GM19043 (cell line): ENCODE results near the gene CGB1.
"Not testable (repeated sequence)": the region's sequence is repeated elsewhere in the genome, so short reads cannot be mapped to it uniquely, and the experiment has no call there.

ENCODE experiments used
- ATAC-seq: cut with Tn5 transposase; IDR thresholded peaks from one replicate; pipeline ENCODE4 v1.9.1; 2021; ENCODE audit warnings: low read depth; ENCODE audit not compliant: unreplicated experiment

Gene CGB1

GRCh38 chr19:49025088-49025487 is 11.6 kb downstream of the CGB1 start:
- ATAC-seq: not testable (repeated sequence)

DNA sequence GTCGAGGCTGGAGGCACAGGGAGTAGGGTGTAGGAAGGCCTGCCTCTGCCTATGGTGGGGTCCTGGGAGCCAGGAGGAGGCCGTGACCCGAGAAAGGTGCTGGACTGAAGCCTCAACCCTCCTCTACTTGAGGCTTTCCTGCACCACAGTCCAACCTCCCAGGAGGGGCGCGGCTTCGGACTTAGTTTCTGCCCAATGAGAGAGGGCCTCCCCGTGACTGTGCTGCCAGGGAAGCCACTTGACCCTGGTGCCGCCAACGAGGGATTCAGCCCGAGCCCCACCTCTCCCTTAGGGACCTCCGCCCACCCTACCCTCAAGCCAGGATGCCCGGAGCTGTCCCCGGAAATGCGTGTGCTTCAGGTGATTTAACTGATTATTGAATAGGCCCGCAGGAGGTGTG is 12.5 kb downstream of the CGB1 start, which contains the start of gene CGB3:
TSS of gene CGB3 (minus strand) at position 101 of the 400 bp plus-strand sequence. CDS start 362 bp downstream, outside the sequence.
- not testable (repeated sequence) for ATAC-seq

DNA sequence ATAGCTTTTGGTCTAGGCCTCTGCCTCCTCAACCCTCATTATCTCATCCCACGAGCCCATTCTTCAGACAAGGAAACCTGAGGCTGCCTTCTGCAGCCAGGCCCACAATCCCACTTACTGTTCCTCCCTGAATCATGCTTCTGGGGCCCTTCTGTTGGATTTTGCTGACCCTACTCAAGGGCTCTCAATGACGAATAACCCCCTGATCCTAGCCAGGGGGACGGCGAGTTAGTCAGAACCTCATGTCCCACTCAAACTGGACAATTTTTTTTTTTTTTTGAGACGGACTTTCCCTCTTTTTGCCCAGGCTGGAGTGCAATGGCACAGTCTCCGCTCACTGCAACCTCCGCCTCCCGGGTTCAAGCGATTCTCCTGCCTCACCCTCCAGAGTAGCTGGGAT is 14.6 kb downstream of the CGB1 start:
- ATAC-seq: no peak

DNA sequence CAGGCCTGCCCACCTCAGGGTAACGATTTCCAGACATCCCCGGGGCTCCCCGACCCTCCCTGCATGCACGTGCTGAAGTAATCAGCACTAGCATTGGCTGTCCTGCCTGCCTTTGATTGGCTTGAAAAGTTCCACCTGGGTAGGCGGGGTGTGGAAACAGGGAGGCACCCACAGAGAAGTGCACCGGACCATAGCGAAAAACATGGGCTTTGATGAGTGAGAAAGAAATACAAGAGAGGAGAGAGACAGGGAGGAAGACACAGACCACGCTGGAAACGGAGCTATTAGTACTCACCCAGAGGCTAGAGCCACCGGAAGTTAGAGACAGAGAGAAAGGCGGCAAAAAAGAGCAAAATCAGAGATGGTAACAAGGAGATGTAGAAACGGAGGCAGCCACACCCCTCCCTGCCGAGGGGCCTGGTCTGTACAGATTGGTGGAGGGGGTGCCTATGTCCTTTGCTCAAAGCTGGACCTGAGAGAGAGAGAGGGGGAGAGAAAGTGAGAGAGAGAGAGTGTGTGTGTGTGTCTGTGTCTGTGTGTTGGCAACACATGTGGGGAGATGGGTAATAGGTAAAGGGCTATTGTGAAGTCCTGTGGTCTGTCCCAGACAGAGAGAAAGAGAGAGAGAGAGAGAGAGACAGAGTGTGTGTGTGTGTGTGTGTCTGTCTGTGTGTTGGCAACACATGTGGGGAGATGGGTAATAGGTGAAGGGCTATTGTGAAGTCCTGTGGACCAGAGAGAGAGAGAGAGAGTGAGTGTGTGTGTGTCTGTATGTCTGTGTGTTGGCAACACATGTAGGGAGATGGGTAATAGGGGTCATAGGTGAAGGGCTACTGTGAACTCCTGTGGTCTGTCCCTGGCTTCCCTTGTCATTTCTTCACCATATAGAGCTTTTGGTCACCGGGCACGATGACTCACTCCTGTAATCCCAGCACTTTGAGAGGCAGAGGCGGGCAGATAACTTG is 15.5 kb downstream of the CGB1 start:
- no peak for ATAC-seq

DNA sequence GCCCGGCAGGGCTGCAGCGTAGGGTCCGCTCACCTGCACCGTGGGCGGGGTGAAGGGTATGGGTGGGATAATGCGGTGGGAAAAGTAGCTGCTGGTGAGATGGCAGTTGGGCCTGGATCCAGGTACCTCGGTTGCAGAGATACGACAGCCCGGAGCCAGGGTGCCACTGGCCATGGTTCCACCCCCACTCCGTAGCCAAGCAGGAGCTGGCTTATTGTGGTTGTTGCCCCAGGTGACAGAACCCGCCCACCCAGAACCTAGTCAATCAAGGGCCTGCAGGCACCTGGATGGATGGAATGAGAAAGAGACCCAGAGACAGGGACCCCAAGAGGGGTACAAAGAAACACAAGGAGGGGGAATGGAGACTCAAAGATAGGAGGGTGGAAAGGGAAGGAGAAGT is 16.4 kb downstream of the CGB1 start:
- ATAC-seq: no peak

- ATAC-seq: no peak
Measured at GRCh38 chr19:49019242-49019932, 17.3 kb downstream of the CGB1 start.

DNA sequence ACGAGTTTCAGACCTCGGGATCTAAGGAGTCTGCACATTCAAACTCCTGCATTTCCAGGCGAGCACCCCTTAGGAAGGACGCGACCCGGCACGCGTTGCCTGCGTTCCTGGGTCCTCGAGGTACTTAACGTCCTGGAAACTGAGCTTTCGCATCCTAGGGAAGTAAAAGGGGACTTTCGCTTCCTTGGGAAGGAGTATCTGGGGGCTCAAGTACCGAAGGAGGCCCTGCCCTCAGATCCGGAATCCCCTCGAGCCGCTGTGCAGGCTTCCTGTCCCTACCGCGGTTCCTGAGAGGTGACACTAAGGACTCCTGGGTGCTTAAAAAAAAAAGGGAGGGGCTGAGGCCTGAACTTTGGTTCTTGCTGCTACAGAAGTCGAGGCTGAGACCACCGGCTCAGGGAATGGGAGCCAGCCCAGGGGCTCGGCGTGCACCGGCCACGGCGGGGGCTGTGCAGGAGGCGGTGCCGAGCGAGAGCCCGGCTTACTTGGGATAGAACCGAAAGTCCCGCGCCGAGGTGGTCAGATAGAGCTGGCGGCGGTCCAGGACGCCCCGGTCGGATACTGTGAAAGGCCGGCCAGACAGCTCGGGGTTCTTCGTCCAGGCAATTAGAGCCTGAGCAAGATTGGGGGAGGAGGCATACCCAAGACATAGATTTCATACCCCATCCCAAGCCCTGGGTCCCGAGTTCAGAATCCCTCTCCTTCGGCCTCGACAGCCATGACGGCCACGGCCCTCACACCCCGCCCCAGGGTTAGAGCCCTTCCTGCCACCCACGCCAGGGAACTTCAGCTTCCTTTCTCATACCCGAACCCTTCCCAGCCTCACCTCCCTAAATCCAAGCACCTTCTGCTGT is 18.1 kb downstream of the CGB1 start:
- ATAC-seq: not testable (repeated sequence)

GRCh38 chr19:49017666-49018351 is 18.9 kb downstream of the CGB1 start:
- no peak for ATAC-seq

GRCh38 chr19:49017041-49017665 is 19.5 kb downstream of the CGB1 start, which contains the start of gene LHB:
LHB (minus strand) TSS chr19:49017091; CDS start chr19:49017081, 10 bp downstream.
- ATAC-seq: no peak

DNA sequence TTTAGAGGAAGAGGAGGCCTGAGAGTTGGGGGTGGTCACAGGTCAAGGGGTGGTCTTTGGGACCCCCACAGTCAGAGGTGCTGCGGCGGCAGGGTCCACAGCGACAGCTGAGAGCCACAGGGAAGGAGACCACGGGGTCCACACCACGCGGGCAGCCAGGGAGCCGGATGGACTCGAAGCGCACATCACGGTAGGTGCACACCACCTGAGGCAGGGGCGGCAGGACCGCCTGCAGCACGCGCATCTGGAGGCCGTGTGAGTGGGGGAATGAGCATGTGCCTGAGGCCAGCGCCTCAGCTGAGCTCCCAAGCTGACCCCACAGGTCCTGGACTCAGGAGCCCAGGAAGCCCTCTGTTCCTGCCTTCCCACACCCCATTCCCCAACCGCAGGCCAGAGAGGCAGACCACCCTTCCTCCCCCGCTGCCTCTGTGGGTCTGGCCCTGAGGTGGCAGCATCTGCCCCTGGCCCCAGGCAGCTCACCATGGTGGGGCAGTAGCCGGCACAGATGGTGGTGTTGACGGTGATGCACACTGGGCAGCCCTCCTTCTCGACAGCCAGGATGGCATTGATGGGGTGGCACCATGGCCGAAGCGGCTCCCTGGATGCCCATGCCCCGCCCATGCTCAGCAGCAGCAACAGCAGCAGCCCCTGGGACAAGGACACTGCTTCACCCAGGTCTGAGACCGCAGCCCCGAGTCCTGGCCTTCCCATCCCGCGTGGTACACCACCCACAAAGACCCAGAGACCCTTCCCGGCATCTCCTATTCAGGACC is 20.4 kb downstream of the CGB1 start:
- ATAC-seq: no peak

DNA sequence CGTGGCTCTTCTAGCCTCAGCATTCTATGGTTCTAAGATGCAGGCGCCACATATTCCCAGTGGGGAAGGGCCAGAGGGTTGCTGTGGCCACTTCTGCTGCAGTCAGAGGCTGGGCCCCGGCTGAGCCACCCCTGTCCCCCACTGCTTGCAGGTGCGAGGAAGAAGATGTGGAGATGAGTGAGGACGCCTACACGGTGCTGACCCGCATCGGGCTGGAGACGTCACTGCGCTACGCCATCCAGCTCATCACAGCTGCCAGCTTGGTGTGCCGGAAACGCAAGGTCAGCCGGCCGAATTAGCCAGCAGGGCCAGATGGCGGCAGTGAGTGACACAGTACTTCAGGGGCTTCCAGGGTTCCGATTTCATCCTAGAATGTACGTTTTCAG is 21.8 kb downstream of the CGB1 start:
- no peak for ATAC-seq

- no peak for ATAC-seq
Measured at GRCh38 chr19:49014123-49014869, 22.4 kb downstream of the CGB1 start.

DNA sequence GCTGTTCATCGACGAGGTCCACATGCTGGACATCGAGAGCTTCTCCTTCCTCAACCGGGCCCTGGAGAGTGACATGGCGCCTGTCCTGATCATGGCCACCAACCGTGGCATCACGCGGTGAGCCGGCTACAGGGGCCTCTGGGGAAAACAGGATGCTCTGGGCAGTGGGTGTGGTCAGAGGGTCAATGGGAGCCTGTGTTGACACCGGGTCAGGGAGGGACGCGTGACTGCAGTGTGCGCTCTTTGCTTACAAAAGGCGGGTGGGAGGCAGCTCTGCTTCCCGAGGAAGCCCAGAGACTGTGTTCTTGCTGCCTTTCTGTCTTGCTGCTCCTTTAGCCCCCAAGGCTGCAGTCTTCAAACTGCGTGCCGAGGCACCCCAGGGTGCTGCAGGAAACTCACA is 25.5 kb downstream of the CGB1 start:
- ATAC-seq: no peak

DNA sequence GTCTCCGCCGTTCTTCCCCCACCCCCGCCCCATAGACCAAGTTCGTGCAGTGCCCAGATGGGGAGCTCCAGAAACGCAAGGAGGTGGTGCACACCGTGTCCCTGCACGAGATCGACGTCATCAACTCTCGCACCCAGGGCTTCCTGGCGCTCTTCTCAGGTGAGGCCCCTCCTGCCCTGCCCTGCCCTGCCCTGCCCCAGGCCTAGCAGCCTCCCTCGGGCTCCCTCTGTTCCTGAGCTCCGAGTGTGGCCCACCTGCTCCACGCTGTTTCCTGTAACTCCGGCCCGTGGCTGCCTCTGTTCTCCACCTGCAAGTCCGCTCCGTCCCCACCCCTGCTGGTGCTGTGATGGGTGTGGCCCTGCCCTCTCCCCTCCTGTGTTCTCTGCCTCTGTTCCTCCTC is 26.2 kb downstream of the CGB1 start:
- no peak for ATAC-seq

GRCh38 chr19:49009828-49010227 is 26.9 kb downstream of the CGB1 start:
- no peak for ATAC-seq

- no peak for ATAC-seq
Measured at GRCh38 chr19:49006905-49007304, 29.8 kb downstream of the CGB1 start.

- no peak for ATAC-seq
Measured at GRCh38 chr19:49004964-49005614, 31.6 kb downstream of the CGB1 start.

DNA sequence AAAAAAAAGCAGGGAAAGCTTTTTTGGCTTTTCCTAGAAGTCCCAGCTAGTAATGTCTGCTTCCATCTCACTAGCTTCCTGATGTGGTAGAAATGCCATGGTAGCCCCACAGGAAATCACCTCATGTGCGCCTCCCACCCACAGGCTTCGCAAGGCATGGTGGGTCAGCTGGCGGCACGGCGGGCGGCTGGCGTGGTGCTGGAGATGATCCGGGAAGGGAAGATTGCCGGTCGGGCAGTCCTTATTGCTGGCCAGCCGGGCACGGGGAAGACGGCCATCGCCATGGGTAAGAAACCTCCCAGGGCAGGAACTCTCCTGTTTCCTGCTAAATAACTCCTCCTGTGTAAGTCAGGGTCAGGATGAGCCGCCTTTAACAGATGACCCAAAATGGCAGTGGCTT is 32.6 kb downstream of the CGB1 start:
- no peak for ATAC-seq
